HG03520 (cell line): Measurements from ENCODE around the gene ECM1.
A peak's percentile ranks its signal among the peaks of the same experiment; 100 is the strongest.

Experiments
- ATAC-seq: cut with Tn5 transposase; IDR thresholded peaks from one replicate; pipeline ENCODE4 v1.9.1; 2021; ENCODE audit warnings: mild to moderate bottlenecking, moderate library complexity; ENCODE audit not compliant: unreplicated experiment

Gene ECM1

GRCh38 chr1:150507912-150508864, at the start of gene ECM1:
Gene ECM1 (plus strand): TSS chr1:150508109. CDS start chr1:150508210, 101 bp downstream.
- no peak for ATAC-seq

GRCh38 chr1:150464422-150464826, 43.5 kb upstream of the ECM1 start:
- no peak for ATAC-seq

- no peak for ATAC-seq
Observed at GRCh38 chr1:150466964-150467363, 40.9 kb upstream of the ECM1 start.

GRCh38 chr1:150469291-150469690, 38.6 kb upstream of the ECM1 start:
- no peak for ATAC-seq

GRCh38 chr1:150472601-150473200, 35.2 kb upstream of the ECM1 start:
- no peak for ATAC-seq

GRCh38 chr1:150473659-150474058, 34.2 kb upstream of the ECM1 start:
- ATAC-seq, result no peak

GRCh38 chr1:150474869-150475268, 33.0 kb upstream of the ECM1 start:
- no peak for ATAC-seq

- no peak for ATAC-seq
Observed at GRCh38 chr1:150476754-150477153, 31.2 kb upstream of the ECM1 start.

- no peak for ATAC-seq
Observed at GRCh38 chr1:150477320-150477719, 30.6 kb upstream of the ECM1 start.

GRCh38 chr1:150477733-150478132, 30.2 kb upstream of the ECM1 start:
- ATAC-seq, result no peak

GRCh38 chr1:150479370-150479769, 28.5 kb upstream of the ECM1 start:
- no peak for ATAC-seq

GRCh38 chr1:150479927-150480352, 28.0 kb upstream of the ECM1 start:
- ATAC-seq, result no peak

GRCh38 chr1:150484431-150484830, 23.5 kb upstream of the ECM1 start:
- ATAC-seq, result no peak

GRCh38 chr1:150484861-150485260, 23.0 kb upstream of the ECM1 start:
- ATAC-seq, result no peak

- ATAC-seq, result peak; percentile 99
Observed at GRCh38 chr1:150486966-150487762, 20.7 kb upstream of the ECM1 start, which contains the start of gene TARS2. Gene TARS2 (plus strand): TSS chr1:150487419. CDS start chr1:150487451, 32 bp downstream.

GRCh38 chr1:150487763-150488115, 20.2 kb upstream of the ECM1 start:
- no peak for ATAC-seq

GRCh38 chr1:150493175-150493574, 14.7 kb upstream of the ECM1 start:
- no peak for ATAC-seq

- no peak for ATAC-seq
Observed at GRCh38 chr1:150498342-150498741, 9.6 kb upstream of the ECM1 start.

- no peak for ATAC-seq
Observed at GRCh38 chr1:150505431-150505830, 2.5 kb upstream of the ECM1 start.

- ATAC-seq, result no peak
Observed at GRCh38 chr1:150508982-150509381, 1.1 kb downstream of the ECM1 start.

GRCh38 chr1:150511551-150511950, 3.6 kb downstream of the ECM1 start:
- ATAC-seq, result no peak
